HG03135 (cell line): ENCODE results near the gene LMF2.

Experiments
- ATAC-seq: cut with Tn5 transposase; IDR thresholded peaks from one replicate; pipeline ENCODE4 v1.9.1; 2021; ENCODE audit warnings: mild to moderate bottlenecking, moderate library complexity; ENCODE audit not compliant: unreplicated experiment

Gene LMF2

GRCh38 chr22:50483977-50484853 lies 23.3 kb downstream of the LMF2 start:
- no peak for ATAC-seq

- no peak for ATAC-seq
Measured at GRCh38 chr22:50483556-50483955, 23.9 kb downstream of the LMF2 start.

GRCh38 chr22:50483106-50483505 lies 24.4 kb downstream of the LMF2 start:
- ATAC-seq, result no peak

DNA sequence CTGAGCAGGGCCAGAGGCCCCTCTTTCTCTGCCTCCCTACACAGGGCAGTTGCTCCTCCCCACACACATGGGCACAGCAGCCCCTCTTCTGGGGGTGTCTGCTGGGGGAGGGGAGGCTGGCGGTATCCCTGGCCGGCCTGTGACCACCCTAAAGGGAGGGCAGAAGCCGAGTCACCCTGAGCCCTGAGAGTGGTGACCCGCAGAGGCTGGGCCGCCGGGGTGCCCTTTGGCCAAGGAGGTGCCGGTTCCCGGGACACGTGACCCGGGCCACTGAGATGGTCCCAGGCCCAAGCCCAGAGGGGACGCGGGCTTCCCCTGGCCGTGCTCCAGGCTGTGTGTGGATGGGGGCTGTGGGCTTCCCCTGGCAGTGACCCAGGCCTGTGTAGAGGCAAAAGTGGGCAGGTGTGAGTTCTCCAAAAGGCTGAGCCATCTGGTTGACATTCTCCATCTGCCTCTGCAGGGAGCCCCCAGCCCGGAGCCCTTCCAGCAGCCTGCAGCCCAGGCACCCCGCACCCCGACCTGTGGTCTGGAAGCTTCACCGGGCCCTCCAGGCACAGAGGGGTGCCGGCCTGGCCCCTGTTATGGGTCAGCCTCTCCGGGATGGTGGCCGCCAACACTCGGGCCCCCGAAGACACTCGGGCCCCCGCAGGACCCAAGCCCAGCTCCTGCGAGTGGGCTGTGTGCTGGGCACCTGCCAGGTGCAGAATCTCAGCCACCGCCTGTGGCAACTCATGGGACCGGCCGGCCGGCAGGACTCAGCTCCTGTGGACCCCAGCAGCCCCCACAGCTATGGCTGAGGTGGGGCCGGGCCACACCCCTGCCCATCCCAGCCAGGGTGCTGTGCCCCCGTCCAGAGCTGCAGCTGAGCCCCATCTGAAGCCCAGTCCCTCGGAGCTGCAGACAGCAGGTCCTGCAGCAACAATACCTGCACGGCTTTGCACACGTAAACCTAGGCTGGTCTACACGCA lies 25.1 kb downstream of the LMF2 start:
- ATAC-seq, result no peak

DNA sequence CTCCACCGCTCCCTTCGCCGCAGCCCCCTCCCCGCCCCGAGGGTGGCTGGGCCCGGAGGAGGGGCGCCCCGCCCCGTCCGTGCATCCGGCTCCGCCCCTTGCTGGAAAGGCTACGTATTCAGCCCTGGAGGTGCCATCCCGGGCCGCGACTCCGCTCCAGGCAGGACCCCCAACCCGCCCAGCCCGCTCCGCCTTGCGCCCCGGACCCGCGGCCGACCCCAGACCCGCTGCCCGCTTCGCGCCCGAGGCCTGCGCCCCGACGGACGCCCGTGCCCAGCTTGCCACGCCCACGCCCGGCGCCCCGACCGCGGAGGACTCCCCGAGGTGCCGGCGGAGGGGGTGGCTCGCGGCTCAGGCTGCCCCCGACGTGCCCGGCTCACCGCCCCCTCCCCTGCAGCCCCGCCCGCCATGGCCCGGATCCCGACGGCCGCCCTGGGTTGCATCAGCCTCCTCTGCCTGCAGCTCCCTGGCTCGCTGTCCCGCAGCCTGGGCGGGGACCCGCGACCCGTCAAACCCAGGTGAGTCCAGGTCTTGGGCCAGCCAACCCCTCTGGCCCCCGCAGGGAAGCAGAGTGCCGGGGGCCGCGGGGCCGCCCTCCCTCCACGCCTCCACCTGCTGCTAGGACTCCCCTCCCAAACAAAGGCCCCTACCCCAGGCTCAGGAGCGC lies 25.9 kb downstream of the LMF2 start, which contains the start of gene ADM2:
ADM2 (plus strand) TSS at position 104 of the 667 bp plus-strand sequence; CDS start at position 409, 305 bp downstream.
- no peak for ATAC-seq

DNA sequence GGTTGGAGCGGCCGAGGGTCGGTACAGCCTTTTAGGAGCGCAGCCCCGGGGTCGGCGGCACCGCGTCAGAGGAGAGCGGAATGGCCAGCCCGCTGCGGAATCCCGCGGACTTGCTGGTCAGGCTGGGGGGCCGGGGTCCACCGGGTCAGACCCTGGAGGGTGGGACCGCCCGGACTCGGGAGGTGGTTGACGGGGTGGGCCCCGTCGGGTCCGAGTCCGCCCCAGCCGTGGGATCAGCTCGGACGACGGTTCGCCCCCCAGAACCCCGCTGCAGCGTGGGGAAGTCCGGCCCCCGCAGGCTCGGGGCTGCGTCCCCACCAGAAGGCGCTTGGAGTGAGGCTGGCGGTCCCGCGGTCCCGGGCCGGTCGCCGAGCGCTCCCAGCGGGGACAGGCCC lies 26.5 kb downstream of the LMF2 start:
- ATAC-seq, result no peak

DNA sequence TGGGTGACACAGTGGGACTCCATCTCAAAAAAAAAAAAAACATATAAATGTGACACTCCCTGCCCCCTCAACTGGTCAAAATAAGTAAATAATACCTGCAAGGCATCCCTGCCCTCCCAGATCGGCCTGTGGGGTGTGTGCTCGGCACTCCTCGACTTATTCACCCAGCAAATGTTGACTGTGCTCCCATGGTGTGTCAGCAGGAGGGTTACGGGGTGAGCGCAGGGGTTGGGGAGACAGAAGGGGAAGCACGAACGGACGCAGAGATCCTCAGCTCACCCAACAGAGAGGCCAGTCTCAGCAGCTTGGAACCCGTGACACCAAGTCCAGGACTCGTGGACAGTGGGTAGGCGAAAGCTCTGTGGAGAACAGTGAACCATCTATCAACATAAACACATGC lies 27.8 kb downstream of the LMF2 start:
- no peak for ATAC-seq

- ATAC-seq, result no peak
Measured at GRCh38 chr22:50477923-50478322, 29.6 kb downstream of the LMF2 start.

DNA sequence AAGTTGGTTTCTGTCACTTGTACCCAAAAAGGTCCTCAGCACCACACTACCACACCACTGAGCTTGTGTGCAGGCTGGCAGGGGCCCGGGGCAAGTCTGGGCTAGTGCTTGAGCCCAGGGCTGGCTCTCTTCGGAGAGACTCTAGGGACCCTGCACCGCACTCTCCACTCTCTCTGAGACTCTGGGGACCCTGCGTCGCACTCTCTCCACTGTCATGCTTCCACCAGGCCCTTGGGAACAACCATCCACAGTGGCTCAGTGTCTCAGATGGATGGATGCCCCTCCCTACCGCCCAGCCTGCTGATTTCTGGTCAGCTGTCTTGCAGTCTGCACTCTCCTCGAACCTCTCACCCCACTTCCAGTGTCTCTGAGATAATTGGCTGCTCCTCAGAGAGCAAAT lies 30.6 kb downstream of the LMF2 start:
- ATAC-seq, result no peak

- ATAC-seq, result no peak
Measured at GRCh38 chr22:50475652-50476002, 31.9 kb downstream of the LMF2 start.

GRCh38 chr22:50474710-50475651 lies 32.5 kb downstream of the LMF2 start, which contains the start of gene SBF1:
Gene SBF1 (minus strand): TSS chr22:50475035. CDS start chr22:50474840, 195 bp downstream.
- ATAC-seq, result peak; percentile 69

GRCh38 chr22:50473855-50474671 lies 33.4 kb downstream of the LMF2 start:
- no peak for ATAC-seq

DNA sequence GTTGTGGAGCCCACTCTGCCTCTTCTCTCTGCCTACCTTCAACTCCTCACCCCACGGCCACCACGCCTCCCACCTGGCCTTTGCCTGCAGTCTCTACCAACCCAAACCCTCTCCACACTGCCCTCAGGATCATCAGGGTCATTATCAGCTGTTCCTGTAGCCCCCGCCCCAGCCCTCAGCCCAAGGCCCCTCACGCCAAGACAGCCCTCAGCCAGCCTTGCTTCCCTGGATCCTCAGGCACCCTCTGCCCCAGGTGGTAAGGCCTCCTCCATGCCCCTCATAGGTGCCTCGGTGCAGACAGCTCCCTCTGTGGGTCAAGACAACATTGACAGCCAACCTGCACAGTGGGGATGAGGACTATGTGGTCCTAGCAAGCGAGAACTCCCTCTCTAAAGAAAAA lies 34.4 kb downstream of the LMF2 start:
- ATAC-seq, result no peak

- ATAC-seq, result no peak
Measured at GRCh38 chr22:50471962-50472361, 35.5 kb downstream of the LMF2 start.

- ATAC-seq, result no peak
Measured at GRCh38 chr22:50471197-50471847, 36.2 kb downstream of the LMF2 start.

DNA sequence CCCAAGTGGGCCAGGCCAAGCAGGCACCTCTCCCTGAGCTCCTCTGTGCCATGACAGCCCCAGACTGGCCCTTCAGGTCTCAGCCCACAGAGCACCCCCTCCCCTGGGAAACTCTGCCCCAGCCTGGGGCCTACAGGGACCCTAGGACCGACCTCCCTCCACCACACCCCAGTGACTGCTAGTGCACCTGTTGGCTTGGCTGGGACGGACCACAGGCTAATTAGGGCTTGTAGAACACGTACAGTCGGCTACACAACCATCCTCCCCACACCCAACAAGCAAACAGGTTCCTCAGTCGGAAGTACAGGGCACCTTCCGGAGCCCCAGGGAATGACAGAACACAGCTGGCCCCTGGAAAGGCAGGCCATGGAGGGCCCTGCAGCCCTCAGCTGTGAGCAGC lies 37.0 kb downstream of the LMF2 start:
- no peak for ATAC-seq

DNA sequence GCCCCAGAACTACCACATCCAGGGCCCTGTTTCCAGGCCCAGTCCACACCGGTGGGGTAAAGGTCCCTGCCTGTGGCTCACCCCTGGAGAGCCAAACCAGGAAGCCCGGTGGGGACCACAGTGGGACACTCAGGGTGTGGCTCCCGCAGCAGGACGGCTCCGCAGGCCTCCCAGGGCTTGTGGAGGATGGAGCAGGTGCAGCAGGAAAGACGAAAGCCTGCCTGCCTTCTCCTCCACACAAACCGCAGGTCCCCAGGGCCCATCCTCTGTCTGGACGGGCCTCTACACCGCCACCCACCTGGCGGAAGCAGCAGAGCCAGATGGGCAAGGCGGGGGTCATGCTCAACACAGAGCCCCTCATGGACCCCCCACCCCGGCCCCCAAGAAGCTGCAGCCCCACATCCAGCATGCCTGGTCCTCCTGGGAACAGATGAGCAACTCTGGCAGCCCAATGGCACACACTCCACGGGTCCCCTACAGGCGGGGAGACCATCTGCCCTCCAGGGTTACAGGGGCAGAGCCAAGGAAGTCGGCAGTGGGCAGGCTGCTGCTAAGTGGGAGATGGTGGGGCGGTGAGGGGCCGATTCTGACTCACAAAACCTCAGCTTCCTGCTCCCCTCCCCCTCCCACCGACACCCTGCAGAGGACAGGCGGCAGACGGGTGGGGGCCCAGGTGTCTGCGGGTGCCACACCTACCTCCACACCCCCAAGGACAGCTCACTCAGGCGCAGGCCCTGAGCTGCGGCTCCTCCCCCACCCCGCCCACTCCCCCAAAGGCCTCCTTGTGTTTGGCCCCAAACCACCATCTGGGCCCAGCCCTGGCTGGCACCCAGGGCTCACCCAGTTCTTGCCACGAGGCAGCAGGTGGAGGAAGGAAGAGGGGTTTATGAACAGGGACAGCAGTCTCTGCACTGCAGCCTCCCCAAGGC lies 37.9 kb downstream of the LMF2 start:
- ATAC-seq, result peak; percentile 66
